Panc1 (cell line): ENCODE measurements around the gene PPP6C.

ENCODE experiments used
- CTCF ChIP-seq: fragments of 450-650 bp; IDR thresholded peaks from 2 replicates; pipeline ENCODE4 v1.5.1; 2017; ENCODE audit warnings: mild to moderate bottlenecking
- SIN3A ChIP-seq: IDR thresholded peaks from 2 replicates; pipeline ENCODE4 v1.6.1; 2012; ENCODE audit warnings: low read depth, mild to moderate bottlenecking, low read length, moderate library complexity, borderline replicate concordance; ENCODE audit not compliant: insufficient read depth

- TF ChIP-seq CTCF = no peak
- TF ChIP-seq SIN3A = no peak
Measured at GRCh38 chr9:125103021-125103420, 86.6 kb downstream of the PPP6C start.
